Measurements from ENCODE around the gene KRT74.

Gene KRT74

GRCh38 chr12:52573306-52573705 is 337 bp downstream of the KRT74 start:
- H3K9ac ChIP-seq (ENCODE audit: low read depth, low read length, poor library complexity), result no peak overlapping the region
- no peaks in the 10 kb centered on the region for H3K9me3 ChIP-seq (replicated peaks in 1 of 2; ENCODE audit: control insufficient read depth in 2 of 2, insufficient read depth in 1 of 2, low read depth in 1 of 2, low read length in 2 of 2)
- no peak overlapping the region for H2AFZ ChIP-seq (ENCODE audit: low read length)
- H3K36me3 ChIP-seq (replicated peaks in 1 of 2; ENCODE audit: control insufficient read depth in 2 of 2, insufficient read depth in 2 of 2, low read length in 2 of 2), result no peaks in the 10 kb centered on the region
- no CpG with 5 or more reads among the region's 15 CpGs for WGBS, 2 donors (ENCODE audit: extremely low coverage in 2 of 2, insufficient read length in 2 of 2, insufficient replicate concordance in 1 of 2)
- H3K4ac ChIP-seq (ENCODE audit: low read length), result no peak overlapping the region
- no peak overlapping the region for H3K4me2 ChIP-seq (ENCODE audit: insufficient read depth, low read length, poor library complexity, severe bottlenecking)
- H3K23ac ChIP-seq (ENCODE audit: low read depth, low read length, poor library complexity), result no peak overlapping the region
- no peak overlapping the region for H2AK5ac ChIP-seq (ENCODE audit: low read depth, low read length)
- no peak overlapping the region for H2BK120ac ChIP-seq (ENCODE audit: low read depth, low read length)
- no peak overlapping the region for H3K18ac ChIP-seq (ENCODE audit: low read length)
- no peak overlapping the region for H4K8ac ChIP-seq (ENCODE audit: low read depth, low read length)
- H3K27ac ChIP-seq (replicated peaks; ENCODE audit: low read length), result no peak overlapping the region
- H3K79me1 ChIP-seq (ENCODE audit: low read depth, low read length), result no peaks in the 10 kb centered on the region
- no peak for DNase-seq (ENCODE audit: low spot score)
- no peak overlapping the region for H4K91ac ChIP-seq (ENCODE audit: low read depth, low read length, poor library complexity)
- H3K14ac ChIP-seq (ENCODE audit: low read length), result no peak overlapping the region
- H2BK5ac ChIP-seq (ENCODE audit: low read length), result no peak overlapping the region
- no peak overlapping the region for H2BK15ac ChIP-seq (ENCODE audit: low read length)
- no peak overlapping the region for H2BK12ac ChIP-seq (ENCODE audit: low read length)
- peaks cover 0 to 5% of the 10 kb centered on the region in 2 donors for H3K4me1 ChIP-seq (ENCODE audit: control insufficient read depth in 2 of 2, insufficient read depth in 1 of 2, low read depth in 1 of 2, low read length in 2 of 2)
- H3K4me3 ChIP-seq (ENCODE audit: low read length in 2 of 2), result no peak overlapping the region
- H3K27me3 ChIP-seq (ENCODE audit: control insufficient read depth in 3 of 3, insufficient read depth in 3 of 3, low read depth in 1 of 3, low read length in 3 of 3), result peaks cover 0 to 8% (median 0%) of the 10 kb centered on the region in 3 experiments

- Histone ChIP-seq H3K4me3 (ENCODE audit: low read length in 2 of 2) (no peak overlapping the region), H4K91ac (ENCODE audit: low read depth, low read length, poor library complexity) (no peak overlapping the region), H2BK15ac (ENCODE audit: low read length) (no peak overlapping the region), H2BK5ac (ENCODE audit: low read length) (no peak overlapping the region), H2AK5ac (ENCODE audit: low read depth, low read length) (no peak overlapping the region), H3K36me3 (replicated peaks in 1 of 2; ENCODE audit: control insufficient read depth in 2 of 2, insufficient read depth in 2 of 2, low read length in 2 of 2) (no peaks in the 10 kb centered on the region), H2AFZ (ENCODE audit: low read length) (no peak overlapping the region), H3K9me3 (replicated peaks in 1 of 2; ENCODE audit: control insufficient read depth in 2 of 2, insufficient read depth in 1 of 2, low read depth in 1 of 2, low read length in 2 of 2) (no peaks in the 10 kb centered on the region), H3K23ac (ENCODE audit: low read depth, low read length, poor library complexity) (no peak overlapping the region), H3K14ac (ENCODE audit: low read length) (no peak overlapping the region), H3K4me1 (ENCODE audit: control insufficient read depth in 2 of 2, insufficient read depth in 1 of 2, low read depth in 1 of 2, low read length in 2 of 2) (peaks cover 0 to 4% of the 10 kb centered on the region in 2 donors), H3K18ac (ENCODE audit: low read length) (no peak overlapping the region), H2BK120ac (ENCODE audit: low read depth, low read length) (no peak overlapping the region), H3K79me1 (ENCODE audit: low read depth, low read length) (no peaks in the 10 kb centered on the region), H2BK12ac (ENCODE audit: low read length) (no peak overlapping the region), H3K4me2 (ENCODE audit: insufficient read depth, low read length, poor library complexity, severe bottlenecking) (no peak overlapping the region), H3K9ac (ENCODE audit: low read depth, low read length, poor library complexity) (no peak overlapping the region), H3K4ac (ENCODE audit: low read length) (no peak overlapping the region), H4K8ac (ENCODE audit: low read depth, low read length) (no peak overlapping the region), H3K27ac (replicated peaks; ENCODE audit: low read length) (no peak overlapping the region), H3K27me3 (ENCODE audit: control insufficient read depth in 3 of 3, insufficient read depth in 3 of 3, low read depth in 1 of 3, low read length in 3 of 3) (peaks cover 0 to 3% (median 0%) of the 10 kb centered on the region in 3 experiments)
- no peak for DNase-seq (ENCODE audit: low spot score)
- no CpG with 5 or more reads among the region's 10 CpGs for WGBS, 2 donors (ENCODE audit: extremely low coverage in 2 of 2, insufficient read length in 2 of 2, insufficient replicate concordance in 1 of 2)
These were observed 3.1 kb downstream of the KRT74 start for GRCh38 chr12:52570511-52570910.

- Histone ChIP-seq H3K36me3 (replicated peaks in 1 of 2; ENCODE audit: control insufficient read depth in 2 of 2, insufficient read depth in 2 of 2, low read length in 2 of 2) (no peaks in the 10 kb centered on the region), H3K4me1 (ENCODE audit: control insufficient read depth in 2 of 2, insufficient read depth in 1 of 2, low read depth in 1 of 2, low read length in 2 of 2) (peaks cover 0 to 4% of the 10 kb centered on the region in 2 donors), H3K23ac (ENCODE audit: low read depth, low read length, poor library complexity) (no peak overlapping the region), H3K9me3 (replicated peaks in 1 of 2; ENCODE audit: control insufficient read depth in 2 of 2, insufficient read depth in 1 of 2, low read depth in 1 of 2, low read length in 2 of 2) (no peaks in the 10 kb centered on the region), H2AK5ac (ENCODE audit: low read depth, low read length) (no peak overlapping the region), H2BK12ac (ENCODE audit: low read length) (no peak overlapping the region), H3K4me2 (ENCODE audit: insufficient read depth, low read length, poor library complexity, severe bottlenecking) (no peak overlapping the region), H3K27ac (replicated peaks; ENCODE audit: low read length) (no peak overlapping the region), H2AFZ (ENCODE audit: low read length) (no peak overlapping the region), H3K27me3 (ENCODE audit: control insufficient read depth in 3 of 3, insufficient read depth in 3 of 3, low read depth in 1 of 3, low read length in 3 of 3) (peaks cover 0 to 3% (median 0%) of the 10 kb centered on the region in 3 experiments), H2BK120ac (ENCODE audit: low read depth, low read length) (no peak overlapping the region), H3K79me1 (ENCODE audit: low read depth, low read length) (no peaks in the 10 kb centered on the region), H4K91ac (ENCODE audit: low read depth, low read length, poor library complexity) (no peak overlapping the region), H3K9ac (ENCODE audit: low read depth, low read length, poor library complexity) (no peak overlapping the region), H3K14ac (ENCODE audit: low read length) (no peak overlapping the region), H2BK5ac (ENCODE audit: low read length) (no peak overlapping the region), H3K4ac (ENCODE audit: low read length) (no peak overlapping the region), H2BK15ac (ENCODE audit: low read length) (no peak overlapping the region), H3K4me3 (ENCODE audit: low read length in 2 of 2) (no peak overlapping the region), H3K18ac (ENCODE audit: low read length) (no peak overlapping the region), H4K8ac (ENCODE audit: low read depth, low read length) (no peak overlapping the region)
- no peak for DNase-seq (ENCODE audit: low spot score)
- no CpG with 5 or more reads among the region's 12 CpGs for WGBS, 2 donors (ENCODE audit: extremely low coverage in 2 of 2, insufficient read length in 2 of 2, insufficient replicate concordance in 1 of 2)
These were observed 5.5 kb downstream of the KRT74 start for GRCh38 chr12:52568111-52568510.

GRCh38 chr12:52566847-52567291 is 6.8 kb downstream of the KRT74 start:
- no peak for DNase-seq (ENCODE audit: low spot score)
- Histone ChIP-seq H3K4me3 (ENCODE audit: low read length in 2 of 2) (no peak overlapping the region), H4K91ac (ENCODE audit: low read depth, low read length, poor library complexity) (no peak overlapping the region), H2BK5ac (ENCODE audit: low read length) (no peak overlapping the region), H3K4me1 (ENCODE audit: control insufficient read depth in 2 of 2, insufficient read depth in 1 of 2, low read depth in 1 of 2, low read length in 2 of 2) (peaks cover 0 to 4% of the 10 kb centered on the region in 2 donors), H3K27me3 (ENCODE audit: control insufficient read depth in 3 of 3, insufficient read depth in 3 of 3, low read depth in 1 of 3, low read length in 3 of 3) (peaks cover 0 to 3% (median 0%) of the 10 kb centered on the region in 3 experiments), H3K23ac (ENCODE audit: low read depth, low read length, poor library complexity) (no peak overlapping the region), H4K8ac (ENCODE audit: low read depth, low read length) (no peak overlapping the region), H3K9ac (ENCODE audit: low read depth, low read length, poor library complexity) (no peak overlapping the region), H3K4ac (ENCODE audit: low read length) (no peak overlapping the region), H3K14ac (ENCODE audit: low read length) (no peak overlapping the region), H3K18ac (ENCODE audit: low read length) (no peak overlapping the region), H2BK12ac (ENCODE audit: low read length) (no peak overlapping the region), H3K9me3 (replicated peaks in 1 of 2; ENCODE audit: control insufficient read depth in 2 of 2, insufficient read depth in 1 of 2, low read depth in 1 of 2, low read length in 2 of 2) (no peaks in the 10 kb centered on the region), H3K4me2 (ENCODE audit: insufficient read depth, low read length, poor library complexity, severe bottlenecking) (no peak overlapping the region), H2AK5ac (ENCODE audit: low read depth, low read length) (no peak overlapping the region), H3K79me1 (ENCODE audit: low read depth, low read length) (no peaks in the 10 kb centered on the region), H3K36me3 (replicated peaks in 1 of 2; ENCODE audit: control insufficient read depth in 2 of 2, insufficient read depth in 2 of 2, low read length in 2 of 2) (no peaks in the 10 kb centered on the region), H2AFZ (ENCODE audit: low read length) (no peak overlapping the region), H2BK120ac (ENCODE audit: low read depth, low read length) (no peak overlapping the region), H3K27ac (replicated peaks; ENCODE audit: low read length) (no peak overlapping the region), H2BK15ac (ENCODE audit: low read length) (no peak overlapping the region)
- no CpG with 5 or more reads among the region's 8 CpGs for WGBS, 2 donors (ENCODE audit: extremely low coverage in 2 of 2, insufficient read length in 2 of 2, insufficient replicate concordance in 1 of 2)
